Fibroblast of the conjunctiva (primary cell): Measurements from ENCODE around the gene PHRF1.
"Not testable (repeated sequence)": the region's sequence is repeated elsewhere in the genome, so short reads cannot be mapped to it uniquely, and the experiment has no call there.

ENCODE experiments used
- DNase-seq: peaks from one replicate; pipeline ENCODE4 v3.0.0-alpha.2; 2010; ENCODE audit warnings: low read depth

The PHRF1 gene

DNA sequence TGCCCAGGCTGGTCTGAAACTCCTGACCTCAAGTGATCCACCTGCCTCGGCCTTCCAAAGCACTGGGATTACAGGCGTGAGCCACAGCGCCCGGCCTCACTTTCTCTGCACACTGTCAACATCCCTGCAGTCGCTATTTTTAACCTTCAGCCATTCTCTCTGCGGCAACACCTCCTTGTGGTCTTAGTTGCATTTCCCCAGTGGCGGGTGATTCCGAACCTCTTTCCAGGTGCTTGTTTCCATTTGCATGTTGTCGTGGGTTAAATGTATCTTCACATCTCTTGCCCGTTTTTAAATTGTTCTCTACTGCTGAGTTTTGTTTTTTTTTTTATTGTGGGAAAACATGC lies 52.9 kb downstream of the PHRF1 start:
- no peak for DNase-seq

DNA sequence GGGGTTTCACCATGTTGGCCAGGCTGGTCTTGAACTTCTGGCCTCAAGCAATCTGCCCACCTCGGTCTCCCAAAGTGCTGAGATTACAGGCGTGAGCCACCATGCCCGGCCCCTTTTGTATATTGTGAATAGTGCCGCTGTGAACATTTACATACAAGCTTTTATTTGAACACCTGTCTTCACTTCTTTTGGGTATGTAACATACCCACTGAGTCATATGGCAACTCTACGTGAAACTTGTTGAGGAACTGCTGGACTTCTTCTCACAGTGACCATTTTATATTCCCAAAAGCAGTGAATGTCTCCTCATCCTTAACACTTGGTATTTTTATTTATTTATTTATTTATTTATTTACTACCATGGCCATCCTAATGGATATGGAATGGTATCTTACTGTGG lies 54.6 kb downstream of the PHRF1 start:
- DNase-seq: no peak

DNA sequence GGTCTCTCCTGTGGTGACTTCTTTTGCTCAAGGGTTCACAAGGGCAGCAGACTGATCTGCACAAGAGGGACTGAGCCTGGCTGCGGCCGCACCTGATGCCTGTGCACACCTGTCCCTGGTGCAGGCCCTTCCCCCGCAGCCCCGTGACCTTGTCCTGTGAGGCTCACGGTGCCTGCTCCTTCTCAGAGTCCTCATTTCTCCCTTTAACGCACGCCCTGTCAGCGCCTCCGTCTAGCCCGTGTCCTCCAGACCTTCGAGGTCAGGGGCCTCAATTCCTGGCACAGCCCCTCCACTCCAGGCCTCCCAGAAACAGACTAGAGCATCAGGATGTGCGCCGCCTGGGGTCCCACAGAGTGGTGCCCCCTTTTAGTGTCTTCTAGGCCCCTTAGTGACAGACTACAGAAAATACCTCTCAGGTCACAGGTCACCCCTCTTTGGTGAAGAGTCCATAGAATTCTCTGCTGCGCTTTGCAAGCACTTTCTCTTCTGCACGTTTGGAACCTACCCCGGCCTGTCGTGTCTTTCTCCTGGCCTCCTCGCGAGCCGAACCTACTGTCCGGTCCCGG lies 59.8 kb downstream of the PHRF1 start:
- DNase-seq: no peak

DNA sequence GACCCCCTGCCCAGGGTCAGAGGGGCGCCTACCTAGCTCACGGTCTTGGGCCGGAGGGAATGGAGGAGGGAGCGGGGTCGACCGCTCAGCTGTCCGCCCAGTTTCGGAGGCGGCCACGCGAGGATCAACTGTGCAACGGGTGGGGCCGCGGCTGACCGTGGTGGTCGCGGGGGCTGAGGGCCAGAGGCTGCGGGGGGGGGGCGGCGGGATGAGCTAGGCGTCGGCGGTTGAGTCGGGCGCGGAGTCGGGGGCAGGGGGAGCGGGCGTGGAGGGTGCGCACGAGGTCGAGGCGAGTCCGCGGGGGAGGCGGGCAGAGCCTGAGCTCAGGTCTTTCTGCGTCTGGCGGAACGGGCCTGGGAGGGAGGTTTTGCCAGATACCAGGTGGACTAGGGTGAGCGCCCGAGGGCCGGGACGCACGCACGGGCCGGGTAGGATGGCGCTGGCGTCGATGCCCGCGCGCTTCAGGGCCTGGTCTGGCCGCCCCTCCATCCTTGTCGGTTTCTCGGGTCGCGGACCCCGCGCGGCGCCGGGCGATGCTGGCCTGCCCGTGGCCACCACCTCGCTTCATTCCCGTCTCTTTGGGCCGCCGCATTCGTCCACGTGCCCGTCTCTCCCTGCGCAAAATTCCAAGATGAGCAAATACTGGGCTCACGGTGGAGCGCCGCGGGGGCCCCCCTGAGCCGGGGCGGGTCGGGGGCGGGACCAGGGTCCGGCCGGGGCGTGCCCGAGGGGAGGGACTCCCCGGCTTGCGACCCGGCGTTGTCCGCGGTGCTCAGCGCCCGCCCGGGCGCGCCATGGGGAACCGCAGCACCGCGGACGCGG lies 60.5 kb downstream of the PHRF1 start, which contains the start of gene DRD4:
TSS of gene DRD4 (plus strand) at position 759 of the 822 bp plus-strand sequence. CDS start at position 795, 36 bp downstream.
- DNase-seq: no peak

- DNase-seq: no peak
Measured at GRCh38 chr11:637333-637592, 61.0 kb downstream of the PHRF1 start.

- DNase-seq: no peak
Measured at GRCh38 chr11:637593-638521, 61.6 kb downstream of the PHRF1 start.

DNA sequence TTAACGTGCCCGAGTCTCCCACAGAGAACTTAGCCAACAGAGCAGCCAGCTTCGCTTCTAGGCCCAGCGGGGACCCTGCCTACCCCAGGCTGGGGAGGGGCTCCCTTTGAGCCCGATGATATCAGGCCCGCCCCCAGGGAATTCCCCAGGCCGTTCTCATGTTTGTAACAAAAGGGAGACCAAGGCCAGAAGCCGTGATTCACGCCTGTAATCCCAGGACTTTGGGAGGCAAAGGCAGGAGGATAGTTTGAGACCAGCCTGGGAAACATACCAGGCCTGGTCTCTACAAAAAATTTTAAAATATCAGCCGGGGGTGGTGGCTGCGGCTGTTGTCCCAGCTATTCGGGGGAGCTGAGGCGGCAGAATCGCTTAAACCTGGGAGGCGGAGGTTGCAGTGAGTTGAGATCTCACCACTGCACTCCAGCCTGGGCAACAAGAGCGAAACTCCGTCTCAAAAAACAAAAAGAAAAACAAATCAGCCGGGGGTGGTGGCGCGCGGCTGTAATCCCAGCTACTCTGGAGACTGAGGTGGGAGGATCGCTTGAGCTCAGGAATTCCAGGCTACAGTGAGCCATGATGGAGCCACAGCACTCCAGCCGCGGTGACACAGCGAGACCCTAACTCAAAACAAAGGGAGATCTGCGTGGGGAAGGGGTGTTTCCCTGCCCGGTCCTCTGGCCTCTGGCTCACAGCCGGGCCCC lies 62.5 kb downstream of the PHRF1 start:
- no peak for DNase-seq

DNA sequence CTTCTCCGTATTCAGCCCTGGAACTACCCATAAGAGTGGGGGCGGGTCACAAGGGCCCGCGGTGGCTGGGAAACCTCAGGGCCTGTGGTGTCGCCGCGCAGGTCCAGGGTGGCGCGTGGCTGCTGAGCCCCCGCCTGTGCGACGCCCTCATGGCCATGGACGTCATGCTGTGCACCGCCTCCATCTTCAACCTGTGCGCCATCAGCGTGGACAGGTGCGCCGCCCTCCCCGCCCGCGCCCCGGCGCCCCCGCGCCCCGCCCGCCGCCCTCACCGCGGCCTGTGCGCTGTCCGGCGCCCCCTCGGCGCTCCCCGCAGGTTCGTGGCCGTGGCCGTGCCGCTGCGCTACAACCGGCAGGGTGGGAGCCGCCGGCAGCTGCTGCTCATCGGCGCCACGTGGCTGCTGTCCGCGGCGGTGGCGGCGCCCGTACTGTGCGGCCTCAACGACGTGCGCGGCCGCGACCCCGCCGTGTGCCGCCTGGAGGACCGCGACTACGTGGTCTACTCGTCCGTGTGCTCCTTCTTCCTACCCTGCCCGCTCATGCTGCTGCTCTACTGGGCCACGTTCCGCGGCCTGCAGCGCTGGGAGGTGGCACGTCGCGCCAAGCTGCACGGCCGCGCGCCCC lies 63.2 kb downstream of the PHRF1 start:
- no peak for DNase-seq

DNA sequence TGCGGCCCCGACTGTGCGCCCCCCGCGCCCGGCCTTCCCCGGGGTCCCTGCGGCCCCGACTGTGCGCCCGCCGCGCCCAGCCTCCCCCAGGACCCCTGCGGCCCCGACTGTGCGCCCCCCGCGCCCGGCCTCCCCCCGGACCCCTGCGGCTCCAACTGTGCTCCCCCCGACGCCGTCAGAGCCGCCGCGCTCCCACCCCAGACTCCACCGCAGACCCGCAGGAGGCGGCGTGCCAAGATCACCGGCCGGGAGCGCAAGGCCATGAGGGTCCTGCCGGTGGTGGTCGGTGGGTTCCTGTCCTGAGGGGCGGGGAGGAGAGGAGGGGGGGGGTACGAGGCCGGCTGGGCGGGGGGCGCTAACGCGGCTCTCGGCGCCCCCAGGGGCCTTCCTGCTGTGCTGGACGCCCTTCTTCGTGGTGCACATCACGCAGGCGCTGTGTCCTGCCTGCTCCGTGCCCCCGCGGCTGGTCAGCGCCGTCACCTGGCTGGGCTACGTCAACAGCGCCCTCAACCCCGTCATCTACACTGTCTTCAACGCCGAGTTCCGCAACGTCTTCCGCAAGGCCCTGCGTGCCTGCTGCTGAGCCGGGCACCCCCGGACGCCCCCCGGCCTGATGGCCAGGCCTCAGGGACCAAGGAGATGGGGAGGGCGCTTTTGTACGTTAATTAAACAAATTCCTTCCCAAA lies 63.9 kb downstream of the PHRF1 start:
- no peak for DNase-seq

GRCh38 chr11:641806-642370 lies 65.6 kb downstream of the PHRF1 start:
- DNase-seq: no peak

- DNase-seq: no peak
Measured at GRCh38 chr11:643366-643765, 67.1 kb downstream of the PHRF1 start.

- no peak for DNase-seq
Measured at GRCh38 chr11:643849-644738, 67.8 kb downstream of the PHRF1 start.

DNA sequence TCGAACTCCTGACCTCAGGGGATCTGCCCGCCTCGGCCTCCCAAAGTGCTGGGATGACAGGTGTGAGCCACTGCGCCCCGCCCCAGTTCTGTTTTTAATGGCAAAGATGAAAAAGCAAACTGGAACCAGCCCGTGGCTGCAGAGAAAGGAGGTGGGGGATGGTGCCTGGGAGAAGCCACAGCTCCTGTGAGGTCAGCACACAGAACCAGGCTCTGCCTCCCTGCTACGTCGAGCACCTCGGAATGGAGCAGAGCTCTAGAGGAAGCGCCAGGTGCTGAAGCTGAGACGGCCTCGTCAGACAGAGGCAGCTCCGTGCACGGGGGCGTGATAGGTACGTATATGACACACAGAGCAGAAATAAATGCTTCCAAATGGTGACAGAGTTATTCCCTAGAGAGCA lies 69.3 kb downstream of the PHRF1 start:
- no peak for DNase-seq

DNA sequence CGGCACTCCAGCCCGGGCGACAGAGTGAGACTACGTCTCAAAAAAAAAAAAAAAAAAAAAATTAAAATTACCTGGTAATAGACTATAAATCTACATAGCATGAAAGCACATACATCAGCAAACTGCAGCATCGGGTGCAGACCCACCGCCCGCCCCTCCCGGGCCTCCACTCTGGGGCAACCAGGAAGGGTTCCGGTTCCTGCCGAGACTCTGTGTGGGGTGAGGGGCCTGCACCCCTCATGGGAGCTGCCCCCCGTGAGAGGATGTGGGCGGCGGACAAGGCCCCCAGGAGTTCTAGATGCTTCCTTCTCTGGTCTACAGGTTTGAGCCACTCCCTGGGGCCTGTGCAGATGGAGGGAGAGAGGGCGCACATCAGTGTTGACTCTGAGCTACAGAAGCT lies 69.9 kb downstream of the PHRF1 start:
- DNase-seq: no peak

DNA sequence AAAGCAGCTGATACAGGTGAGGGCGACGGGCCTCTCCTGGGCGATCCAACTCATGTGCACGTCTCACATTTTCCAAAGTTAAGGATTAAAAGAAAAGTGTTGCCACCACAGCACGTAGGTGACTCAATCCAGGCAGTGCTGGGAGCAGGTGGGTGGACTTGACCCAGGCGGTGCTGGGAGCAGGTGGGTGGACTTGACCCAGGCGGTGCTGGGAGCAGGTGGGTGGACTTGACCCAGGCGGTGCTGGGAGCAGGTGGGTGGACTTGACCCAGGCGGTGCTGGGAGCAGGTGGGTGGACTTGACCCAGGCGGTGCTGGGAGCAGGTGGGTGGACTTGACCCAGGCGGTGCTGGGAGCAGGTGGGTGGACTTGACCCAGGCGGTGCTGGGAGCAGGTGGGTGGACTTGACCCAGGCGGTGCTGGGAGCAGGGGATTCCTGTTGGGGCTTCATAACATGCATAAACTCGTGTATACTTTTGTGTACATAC lies 71.4 kb downstream of the PHRF1 start:
- not testable (repeated sequence) for DNase-seq

- DNase-seq: no peak
Measured at GRCh38 chr11:650482-650881, 74.2 kb downstream of the PHRF1 start.

DNA sequence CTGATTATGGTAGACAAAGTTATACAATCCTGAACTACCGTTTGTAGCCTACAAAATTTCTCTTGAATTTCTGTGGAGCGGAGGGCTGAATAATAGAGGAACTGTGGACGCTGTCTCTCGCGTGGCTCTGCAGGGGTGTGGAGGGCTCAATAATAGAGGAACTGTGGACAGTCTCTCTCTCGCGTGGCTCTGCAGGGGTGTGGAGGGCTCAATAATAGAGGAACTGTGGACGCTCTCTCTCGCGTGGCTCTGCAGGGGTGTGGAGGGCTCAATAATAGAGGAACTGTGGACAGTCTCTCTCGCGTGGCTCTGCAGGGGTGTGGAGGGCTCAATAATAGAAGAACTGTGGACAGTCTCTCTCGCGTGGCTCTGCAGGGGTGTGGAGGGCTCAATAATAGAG lies 76.9 kb downstream of the PHRF1 start:
- not testable (repeated sequence) for DNase-seq

DNA sequence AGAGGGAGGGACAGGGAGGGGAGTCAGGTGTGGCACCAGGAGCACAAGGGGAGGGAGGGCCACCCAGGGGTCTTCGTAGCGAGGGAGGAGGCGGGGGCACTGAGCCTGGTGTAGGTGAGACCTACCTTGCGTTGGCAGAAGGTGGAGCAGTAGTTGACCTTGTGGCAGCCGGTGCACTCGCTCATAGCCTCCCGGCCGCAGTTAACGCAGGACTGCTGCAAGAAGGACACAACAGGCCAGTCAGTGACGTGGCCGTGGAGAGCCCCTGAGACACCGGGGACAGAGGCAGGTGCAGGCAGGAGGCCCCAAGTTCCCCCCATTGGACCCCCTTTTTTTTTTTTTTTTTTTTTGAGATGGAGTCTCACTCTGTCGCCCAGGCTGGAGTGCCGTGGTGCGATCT lies 77.6 kb downstream of the PHRF1 start:
- no peak for DNase-seq

GRCh38 chr11:654444-654843 lies 78.2 kb downstream of the PHRF1 start:
- not testable (repeated sequence) for DNase-seq
